Endothelial cell (in vitro differentiated cells): Measurements from ENCODE around the gene VSIG2. TPM values are rescaled to one million over a fixed set of nuclear protein-coding genes. Genes with fewer than 3 reads are reported as not detected.

Source experiments
- DNase-seq: peaks from one replicate; pipeline ENCODE4 v3.0.0; 2021; ENCODE audit warnings: low spot score
- H3K27ac Mint-ChIP-seq: one replicate; pipeline ENCODE4 v1.8.0; 2021; ENCODE audit warnings: mixed read lengths, inconsistent platforms; ENCODE audit not compliant: unreplicated experiment
- H3K27me3 Mint-ChIP-seq: one replicate; pipeline ENCODE4 v1.8.0; 2021; ENCODE audit warnings: mild to moderate bottlenecking, moderate library complexity, mixed read lengths, inconsistent platforms; ENCODE audit not compliant: unreplicated experiment
- H3K36me3 Mint-ChIP-seq: one replicate; pipeline ENCODE4 v1.8.0; 2021; ENCODE audit warnings: mild to moderate bottlenecking, low read depth, mixed read lengths, inconsistent platforms; ENCODE audit not compliant: unreplicated experiment
- H3K4me1 Mint-ChIP-seq: one replicate; pipeline ENCODE4 v1.8.0; 2021; ENCODE audit warnings: mild to moderate bottlenecking, mixed read lengths, inconsistent platforms; ENCODE audit not compliant: unreplicated experiment
- H3K4me3 Mint-ChIP-seq: one replicate; pipeline ENCODE4 v1.8.0; 2021; ENCODE audit warnings: mild to moderate bottlenecking, mixed read lengths, inconsistent platforms; ENCODE audit not compliant: unreplicated experiment
- H3K9me3 Mint-ChIP-seq: one replicate; pipeline ENCODE4 v1.8.0; 2021; ENCODE audit warnings: mixed read lengths, inconsistent platforms; ENCODE audit not compliant: unreplicated experiment
- total RNA-seq: library from RNA; stranded (reverse); fragmentation: NEBNext Ultra II Directional; extraction: Animal tissue kit (Norgen Biotek cat#: 25700); gene quantifications from one replicate; pipeline ENCODE4 v1.2.1, GENCODE V29; 2021; ENCODE audit not compliant: unreplicated experiment
- TF ChIP-seq, protein P1 (sequence below): fragments of 200-600 bp; sonication (generic); IDR thresholded peaks from one replicate; pipeline ENCODE4 v1.5.0; 2021; ENCODE audit warnings: antibody characterized with exemption; ENCODE audit not compliant: unreplicated experiment

VSIG2 gene
- total RNA-seq, 1 donor from 2014 or later: 8.6 TPM

DNA sequence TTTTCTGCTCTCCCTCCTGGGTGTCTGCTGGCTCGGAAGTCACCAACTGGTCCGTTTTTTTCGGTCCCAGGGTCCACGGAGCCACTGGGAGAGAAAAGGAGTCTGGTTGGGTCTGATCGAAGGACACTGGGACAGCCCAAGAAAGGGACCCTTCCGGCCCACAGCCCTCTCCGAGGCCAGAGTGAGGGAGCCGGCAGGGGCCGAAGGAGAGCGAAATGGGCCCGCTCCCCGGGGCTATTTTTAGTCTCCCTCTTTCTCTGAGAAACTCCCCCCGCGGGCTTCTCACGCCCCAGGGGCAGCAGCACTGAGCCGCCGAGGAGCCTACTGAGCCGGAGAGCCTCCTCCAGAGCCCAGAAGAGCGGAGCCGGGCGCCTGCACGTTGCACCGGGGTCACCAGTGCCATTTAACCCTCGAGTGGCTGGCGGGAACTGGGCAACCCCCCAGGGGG lies 8.2 kb upstream of the VSIG2 start:
- H3K4me1 Mint-ChIP-seq: peaks cover 42% of the 10 kb centered on the region
- peak; percentile 42 for DNase-seq
- TF ChIP-seq, protein P1, sequence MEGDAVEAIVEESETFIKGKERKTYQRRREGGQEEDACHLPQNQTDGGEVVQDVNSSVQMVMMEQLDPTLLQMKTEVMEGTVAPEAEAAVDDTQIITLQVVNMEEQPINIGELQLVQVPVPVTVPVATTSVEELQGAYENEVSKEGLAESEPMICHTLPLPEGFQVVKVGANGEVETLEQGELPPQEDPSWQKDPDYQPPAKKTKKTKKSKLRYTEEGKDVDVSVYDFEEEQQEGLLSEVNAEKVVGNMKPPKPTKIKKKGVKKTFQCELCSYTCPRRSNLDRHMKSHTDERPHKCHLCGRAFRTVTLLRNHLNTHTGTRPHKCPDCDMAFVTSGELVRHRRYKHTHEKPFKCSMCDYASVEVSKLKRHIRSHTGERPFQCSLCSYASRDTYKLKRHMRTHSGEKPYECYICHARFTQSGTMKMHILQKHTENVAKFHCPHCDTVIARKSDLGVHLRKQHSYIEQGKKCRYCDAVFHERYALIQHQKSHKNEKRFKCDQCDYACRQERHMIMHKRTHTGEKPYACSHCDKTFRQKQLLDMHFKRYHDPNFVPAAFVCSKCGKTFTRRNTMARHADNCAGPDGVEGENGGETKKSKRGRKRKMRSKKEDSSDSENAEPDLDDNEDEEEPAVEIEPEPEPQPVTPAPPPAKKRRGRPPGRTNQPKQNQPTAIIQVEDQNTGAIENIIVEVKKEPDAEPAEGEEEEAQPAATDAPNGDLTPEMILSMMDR: no peak
- peak overlapping the region; percentile 97 for H3K27ac Mint-ChIP-seq
- H3K4me3 Mint-ChIP-seq: peak overlapping the region; percentile 98
- H3K36me3 Mint-ChIP-seq: peaks cover 47% of the 10 kb centered on the region
- H3K9me3 Mint-ChIP-seq: no peaks in the 10 kb centered on the region
- H3K27me3 Mint-ChIP-seq: peaks cover 20% of the 10 kb centered on the region

DNA sequence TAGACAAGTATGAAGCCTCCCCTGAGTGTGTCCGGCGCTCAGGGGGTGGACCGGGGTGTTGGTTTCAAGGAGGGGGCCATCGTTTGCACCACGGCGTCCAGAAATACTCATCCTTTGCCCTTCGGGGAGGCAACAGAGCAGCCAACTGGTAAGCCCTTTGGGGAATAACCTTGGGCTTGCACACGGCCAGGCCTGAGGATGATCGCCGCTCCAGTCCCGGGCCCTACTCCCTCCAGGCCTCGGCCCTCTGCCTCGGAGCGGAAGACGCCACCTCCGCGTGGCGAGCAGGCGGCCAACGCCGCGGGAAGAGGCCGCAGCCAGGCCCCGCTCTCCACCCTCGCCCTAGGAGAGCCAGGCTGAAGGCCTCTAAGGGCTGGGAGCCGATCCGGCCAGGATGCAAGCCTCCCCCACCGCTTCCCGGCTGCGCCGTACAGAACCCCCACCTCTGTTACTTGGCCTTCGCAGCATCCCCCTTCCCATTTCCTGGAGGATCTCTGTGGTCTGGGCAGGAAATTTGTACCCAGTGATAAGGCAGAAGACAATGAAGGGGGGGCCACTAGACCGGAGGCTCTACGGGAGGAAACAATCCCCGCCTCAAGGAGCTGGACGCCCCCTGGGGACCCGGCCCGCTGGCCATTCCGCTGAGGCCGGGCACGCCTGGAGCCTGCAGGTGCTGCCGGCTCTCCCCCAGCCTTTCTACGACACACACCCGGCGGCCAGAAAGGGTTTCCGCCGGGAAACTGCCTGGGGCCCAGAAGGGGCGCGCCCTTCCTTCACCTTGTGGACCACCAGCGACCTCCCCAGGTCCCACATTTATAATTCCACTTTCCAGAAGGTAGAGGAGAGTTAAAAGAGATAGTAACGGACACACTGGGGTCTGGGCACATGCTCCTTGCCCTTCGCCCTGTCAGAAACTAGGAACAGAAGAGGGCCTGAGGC lies 7.5 kb upstream of the VSIG2 start:
- peaks cover 53% of the 10 kb centered on the region for H3K36me3 Mint-ChIP-seq
- H3K27me3 Mint-ChIP-seq: peaks cover 20% of the 10 kb centered on the region
- peak overlapping the region; percentile 98 for H3K4me3 Mint-ChIP-seq
- H3K4me1 Mint-ChIP-seq: peaks cover 48% of the 10 kb centered on the region
- H3K9me3 Mint-ChIP-seq: no peaks in the 10 kb centered on the region
- TF ChIP-seq, protein P1: no peak
- peak; percentile 95 for DNase-seq
- peak overlapping the region; percentile 97 for H3K27ac Mint-ChIP-seq

DNA sequence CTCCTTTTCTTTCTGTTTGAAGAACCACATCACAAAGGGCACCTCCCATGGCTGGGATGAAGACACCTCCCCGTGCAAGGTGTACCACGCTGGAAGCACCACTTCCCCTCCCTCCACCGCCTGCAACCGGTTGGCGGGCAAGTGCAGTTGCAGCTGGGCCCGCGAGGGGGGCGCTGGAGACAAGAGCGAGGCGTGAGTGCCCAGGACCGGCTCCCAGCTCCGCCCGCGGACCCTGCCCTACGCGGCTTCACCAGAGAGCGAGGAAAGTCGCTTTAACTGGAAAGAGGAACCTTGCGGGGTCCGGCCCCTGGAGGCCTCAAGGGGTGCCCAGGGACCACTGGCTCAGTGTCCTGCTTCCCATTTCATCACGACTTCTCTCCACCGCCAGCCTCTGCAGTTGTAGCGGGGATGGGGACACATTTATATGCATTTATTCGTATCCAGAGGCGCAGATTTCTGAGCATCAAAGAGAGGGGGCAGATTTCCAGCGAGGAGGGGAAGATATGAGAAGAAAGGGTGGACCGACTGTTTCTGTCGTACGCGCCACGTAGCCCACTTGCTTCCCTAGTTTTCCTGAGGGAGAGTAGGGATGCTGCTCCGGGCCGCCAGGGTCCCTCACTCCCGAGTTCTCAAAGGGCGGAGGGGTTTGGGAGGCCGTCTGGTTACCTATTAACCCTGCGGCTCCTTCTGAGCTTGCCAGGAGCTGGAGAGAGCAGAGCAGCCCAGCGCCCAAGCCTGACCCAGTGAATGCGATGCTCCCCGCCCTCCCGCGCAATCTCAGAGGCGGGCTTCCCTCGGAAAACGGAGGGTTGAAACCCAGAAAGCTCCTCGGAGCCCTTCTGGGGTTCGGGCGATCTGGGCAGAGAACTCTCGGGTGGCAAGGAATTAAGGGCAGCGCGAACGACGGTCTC lies 6.6 kb upstream of the VSIG2 start:
- H3K4me1 Mint-ChIP-seq: peaks cover 54% of the 10 kb centered on the region
- H3K27me3 Mint-ChIP-seq: peaks cover 21% of the 10 kb centered on the region
- H3K9me3 Mint-ChIP-seq: no peaks in the 10 kb centered on the region
- H3K36me3 Mint-ChIP-seq: peaks cover 59% of the 10 kb centered on the region
- peak overlapping the region; percentile 98 for H3K4me3 Mint-ChIP-seq
- DNase-seq: peak; percentile 87
- peak overlapping the region; percentile 97 for H3K27ac Mint-ChIP-seq
- TF ChIP-seq, protein P1: peak; percentile 73

DNA sequence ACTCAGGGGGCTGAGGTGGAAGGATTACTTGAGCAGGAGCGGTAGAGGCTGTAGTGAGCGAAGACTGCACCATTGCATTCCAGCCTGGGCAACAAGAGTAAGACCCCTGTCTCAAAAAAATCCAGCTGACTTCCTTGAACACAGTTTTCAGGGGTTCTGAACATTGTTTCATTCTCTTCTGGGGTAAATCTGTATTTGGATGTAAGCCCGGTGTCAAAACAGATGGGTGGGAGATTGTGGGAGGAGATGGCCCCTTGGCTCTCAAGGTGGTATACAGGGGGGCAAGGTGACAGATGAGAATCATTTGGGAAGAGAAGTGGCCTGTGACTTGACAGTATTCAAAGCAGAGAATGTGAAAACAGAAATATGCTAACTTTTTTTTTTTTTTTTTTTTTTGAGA lies 5.3 kb upstream of the VSIG2 start:
- H3K9me3 Mint-ChIP-seq: no peaks in the 10 kb centered on the region
- peaks cover 25% of the 10 kb centered on the region for H3K27me3 Mint-ChIP-seq
- TF ChIP-seq, protein P1: no peak
- peaks cover 67% of the 10 kb centered on the region for H3K36me3 Mint-ChIP-seq
- peaks cover 65% of the 10 kb centered on the region for H3K4me1 Mint-ChIP-seq
- H3K27ac Mint-ChIP-seq: peak overlapping the region; percentile 32
- no peak for DNase-seq
- H3K4me3 Mint-ChIP-seq: peak overlapping the region; percentile 98
